Astrocyte (in vitro differentiated cells and primary cell): ENCODE data around the gene MCTP1.
"Not testable (repeated sequence)": the region's sequence is repeated elsewhere in the genome, so short reads cannot be mapped to it uniquely, and the experiment has no call there.

Experiments used
- EZH2 ChIP-seq: IDR thresholded peaks from 2 replicates; pipeline ENCODE4 v1.6.1; 2012; ENCODE audit warnings: mild to moderate bottlenecking, low read length, inconsistent platforms; ENCODE audit not compliant: insufficient read depth
- TF ChIP-seq, protein P1 (sequence below): IDR thresholded peaks from 2 replicates; pipeline ENCODE4 v1.5.1; 2011; ENCODE audit warnings: low read depth, mild to moderate bottlenecking, inconsistent platforms, low read length, moderate library complexity; ENCODE audit not compliant: insufficient read depth

DNA sequence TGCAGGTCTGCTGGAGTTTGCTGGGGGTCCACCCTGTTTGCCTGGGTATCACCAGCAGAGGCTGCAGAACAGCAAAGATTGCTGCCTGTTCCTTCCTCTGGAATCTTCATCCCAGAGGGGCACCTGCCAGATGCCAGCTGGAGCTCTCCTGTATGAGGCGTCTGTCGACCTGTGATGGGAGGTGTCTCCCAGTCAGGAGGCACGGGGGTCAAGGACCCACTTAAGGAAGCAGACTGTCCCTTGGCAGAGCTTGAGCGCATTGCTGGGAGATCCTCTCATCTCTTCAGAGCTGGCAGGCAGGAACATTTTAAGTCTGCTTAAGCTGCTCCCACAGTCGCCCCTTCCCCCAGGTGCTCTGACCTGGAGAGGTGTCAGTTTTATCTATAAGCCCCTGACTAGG lies 456.7 kb downstream of the MCTP1 start:
- TF ChIP-seq, protein P1, sequence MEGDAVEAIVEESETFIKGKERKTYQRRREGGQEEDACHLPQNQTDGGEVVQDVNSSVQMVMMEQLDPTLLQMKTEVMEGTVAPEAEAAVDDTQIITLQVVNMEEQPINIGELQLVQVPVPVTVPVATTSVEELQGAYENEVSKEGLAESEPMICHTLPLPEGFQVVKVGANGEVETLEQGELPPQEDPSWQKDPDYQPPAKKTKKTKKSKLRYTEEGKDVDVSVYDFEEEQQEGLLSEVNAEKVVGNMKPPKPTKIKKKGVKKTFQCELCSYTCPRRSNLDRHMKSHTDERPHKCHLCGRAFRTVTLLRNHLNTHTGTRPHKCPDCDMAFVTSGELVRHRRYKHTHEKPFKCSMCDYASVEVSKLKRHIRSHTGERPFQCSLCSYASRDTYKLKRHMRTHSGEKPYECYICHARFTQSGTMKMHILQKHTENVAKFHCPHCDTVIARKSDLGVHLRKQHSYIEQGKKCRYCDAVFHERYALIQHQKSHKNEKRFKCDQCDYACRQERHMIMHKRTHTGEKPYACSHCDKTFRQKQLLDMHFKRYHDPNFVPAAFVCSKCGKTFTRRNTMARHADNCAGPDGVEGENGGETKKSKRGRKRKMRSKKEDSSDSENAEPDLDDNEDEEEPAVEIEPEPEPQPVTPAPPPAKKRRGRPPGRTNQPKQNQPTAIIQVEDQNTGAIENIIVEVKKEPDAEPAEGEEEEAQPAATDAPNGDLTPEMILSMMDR = not testable (repeated sequence)
- TF ChIP-seq EZH2 = not testable (repeated sequence)
